Heart left ventricle (tissue), 16 donors: Measurements from ENCODE around the gene CSMD2. TPM values are rescaled to one million over a fixed set of nuclear protein-coding genes. Genes with fewer than 3 reads are reported as not detected.

Source experiments
- ATAC-seq, 4 donors: fragments of 200-7000 bp; cut with Tn5 transposase; one replicate each; pipeline ENCODE4 v1.9.1; 2020 to 2022; ENCODE audit warnings: moderate library complexity in 4 of 4, mild to moderate bottlenecking in 3 of 4, moderate number of reproducible peaks in 1 of 4
- DNase-seq, 5 donors: peaks; one replicate each; pipeline ENCODE4 v3.0.0-alpha.2; 2020
- H3K27ac ChIP-seq, 12 donors: fragments of 200-600 bp; sonication (generic) in 4 of 12; one replicate each; pipeline versions ENCODE4 v1.5.0 to v1.8.0; 2016 to 2022; ENCODE audit warnings: mild to moderate bottlenecking in 2 of 12
- H3K27me3 ChIP-seq, 9 donors: fragments of 200-600 bp; sonication (generic) in 2 of 9; one replicate each; pipeline versions ENCODE4 v1.5.1 to v1.8.0; 2016 to 2022; ENCODE audit warnings: mild to moderate bottlenecking in 3 of 9
- H3K36me3 ChIP-seq, 9 donors: fragments of 200-600 bp; sonication (generic) in 2 of 9; one replicate each; pipeline versions ENCODE4 v1.5.0 to v1.8.0; 2018 to 2022; ENCODE audit warnings: mild to moderate bottlenecking in 2 of 9
- H3K4me1 ChIP-seq, 12 donors: fragments of 200-600 bp; sonication (generic) in 4 of 12; one replicate each; pipeline versions ENCODE4 v1.5.0 to v1.8.0; 2016 to 2022; ENCODE audit warnings: mild to moderate bottlenecking in 3 of 12
- H3K4me3 ChIP-seq, 12 donors: fragments of 200-600 bp; sonication (generic) in 4 of 12; one replicate each; pipeline versions ENCODE4 v1.5.0 to v1.8.0; 2017 to 2022; ENCODE audit warnings: mild to moderate bottlenecking in 9 of 12, moderate library complexity in 4 of 12
- H3K9me3 ChIP-seq, 12 donors: fragments of 200-600 bp; sonication (generic) in 4 of 12; one replicate each; pipeline versions ENCODE4 v1.5.0 to v1.8.0; 2016 to 2022; ENCODE audit warnings: mild to moderate bottlenecking in 1 of 12
- POLR2A ChIP-seq, 2 donors: fragments of 450-650 bp; IDR thresholded peaks; one replicate each; pipeline ENCODE4 v1.6.1; 2017; ENCODE audit warnings: antibody characterized with exemption in 2 of 2, mild to moderate bottlenecking in 2 of 2, moderate library complexity in 2 of 2
- WGBS, 4 donors: extraction: QIAGEN DNeasy Blood & Tissue Kit in 2 of 4; methylation state at CpG; one replicate each; pipeline versions ENCODE4 v1.1.5 to v1.1.7; 2013 to 2018; 5-methylcytosine and 5-hydroxymethylcytosine counted together
- intact Hi-C, 10 donors: fragments of 100-400 bp; cut with DNase I; formaldehyde crosslinking; loops; one replicate each; pipeline versions ENCODE4 v1.11.1 to v1.14.2; 2022
- polyA plus RNA-seq, 2 donors: library from polyadenylated mRNA; stranded (reverse); fragments of 200-250 nt; gene quantifications; one replicate each; pipeline ENCODE4 v1.2.3, GENCODE V29; 2013
- total RNA-seq, 9 donors: library from RNA; depleted of rRNA in 2 of 9; stranded (reverse); fragments of >200 nt in 2 of 9; fragmentation: NEBNext Ultra II Directional in 3 of 9; extraction: Animal tissue kit (Norgen Biotek cat#: 25700) in 3 of 9; gene quantifications; one replicate each; pipeline versions ENCODE4 v1.1.0 to v1.2.4, GENCODE V29; 2016 to 2023
- TF ChIP-seq, protein P1 (sequence below), 12 donors: fragments of 200-600 bp; sonication (generic) in 4 of 12; IDR thresholded peaks; one replicate each; pipeline versions ENCODE4 v1.5.0 to v1.8.0; 2018 to 2022; ENCODE audit warnings: antibody characterized with exemption in 12 of 12, mild to moderate bottlenecking in 5 of 12
- donor health status: ischemic (EF 13 %, LVEDD 7.1; RV severe dilation, severe dysfunction).
- donor health status: healthy with polysubstance abuse.
- donor health status: DM: no; HTN: yes; CAD: no.
- donor health status: DM: no; HTN: no; CAD: no.
- donor health status: ischemic (EF 25% LVEDD 6.9; RV normal size, moderate dysfunction).
- donor health status: ischemic (EF 25% LVEDD 5.7; RV mildly dilated, moderate dysfunction).
- donor health status: healthy.
- donor health status: DM: yes; HTN: yes; CAD: no.
- donor health status: ischemic (EF 35%, LVEDD 5.7; RV mildly dilated, moderate dysfunction).
- donor health status: nonischemic (EF 11% LVEDD 7.7; RV severe dilation, severe dysfunction).
- donor health status: DM: yes; HTN: yes; CAD: no.
- donor health status: PGD.
- donor health status: ischemic (EF 29% LVEDD 5.4; RV normal size, mild dysfunction).
- donor health status: nonischemic (EF 23%, LVEDD 6.1; RV moderate dilation, normal function).

Gene CSMD2
- total and polyA plus RNA-seq, 11 donors, result 0.02 to 0.79 (median 0.22) TPM

DNA sequence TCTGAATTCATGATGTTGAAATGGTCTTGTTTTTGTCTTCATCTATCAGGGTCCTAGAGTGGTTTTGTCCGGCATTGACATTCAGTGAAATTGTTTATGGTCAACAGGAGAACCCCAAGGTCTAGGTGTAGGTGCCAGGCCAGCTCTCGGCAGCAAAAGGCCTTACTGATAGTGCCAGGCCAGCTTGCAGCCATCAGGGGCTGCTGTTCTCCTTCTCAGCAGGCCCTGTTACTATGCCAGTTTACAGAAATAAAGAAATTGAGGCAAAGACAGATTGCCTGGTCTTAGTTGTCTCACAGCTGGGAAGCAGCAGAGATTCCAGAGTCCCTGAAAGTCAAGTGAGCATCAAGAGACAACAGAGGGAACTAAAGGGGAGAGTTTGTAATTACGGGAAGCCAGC, 289.2 kb downstream of the CSMD2 start:
- intact Hi-C loops, result loop anchor here in 4 of 10 donors (2.0 to 10.0 kb wide), 6 partner anchors 139 to 866 kb away; partner anchors contain the start of gene CSMD2 (in 1 of the 4)
- H3K27ac ChIP-seq, result no peak overlapping the region
- no peak for ATAC-seq
- no peak for DNase-seq
- no peaks in the 10 kb centered on the region for H3K36me3 ChIP-seq
- WGBS, 4 donors, result 63 to 71% (median 67%) methylated on average over 3 of the region's 3 CpGs
- H3K4me3 ChIP-seq, result no peak overlapping the region
- no peak for TF ChIP-seq POLR2A (IDR thresholded peaks at IDR 0.05)
- TF ChIP-seq, protein P1, sequence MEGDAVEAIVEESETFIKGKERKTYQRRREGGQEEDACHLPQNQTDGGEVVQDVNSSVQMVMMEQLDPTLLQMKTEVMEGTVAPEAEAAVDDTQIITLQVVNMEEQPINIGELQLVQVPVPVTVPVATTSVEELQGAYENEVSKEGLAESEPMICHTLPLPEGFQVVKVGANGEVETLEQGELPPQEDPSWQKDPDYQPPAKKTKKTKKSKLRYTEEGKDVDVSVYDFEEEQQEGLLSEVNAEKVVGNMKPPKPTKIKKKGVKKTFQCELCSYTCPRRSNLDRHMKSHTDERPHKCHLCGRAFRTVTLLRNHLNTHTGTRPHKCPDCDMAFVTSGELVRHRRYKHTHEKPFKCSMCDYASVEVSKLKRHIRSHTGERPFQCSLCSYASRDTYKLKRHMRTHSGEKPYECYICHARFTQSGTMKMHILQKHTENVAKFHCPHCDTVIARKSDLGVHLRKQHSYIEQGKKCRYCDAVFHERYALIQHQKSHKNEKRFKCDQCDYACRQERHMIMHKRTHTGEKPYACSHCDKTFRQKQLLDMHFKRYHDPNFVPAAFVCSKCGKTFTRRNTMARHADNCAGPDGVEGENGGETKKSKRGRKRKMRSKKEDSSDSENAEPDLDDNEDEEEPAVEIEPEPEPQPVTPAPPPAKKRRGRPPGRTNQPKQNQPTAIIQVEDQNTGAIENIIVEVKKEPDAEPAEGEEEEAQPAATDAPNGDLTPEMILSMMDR (IDR thresholded peaks at IDR 0.05), result peak in 11 of 12 donors; percentile 9 to 52 (median 34)
- H3K4me1 ChIP-seq, result peaks cover 0 to 13% (median 0%) of the 10 kb centered on the region in 12 donors
- H3K27me3 ChIP-seq, result peaks cover 0 to 5% (median 0%) of the 10 kb centered on the region in 9 donors
- H3K9me3 ChIP-seq, result no peaks in the 10 kb centered on the region

DNA sequence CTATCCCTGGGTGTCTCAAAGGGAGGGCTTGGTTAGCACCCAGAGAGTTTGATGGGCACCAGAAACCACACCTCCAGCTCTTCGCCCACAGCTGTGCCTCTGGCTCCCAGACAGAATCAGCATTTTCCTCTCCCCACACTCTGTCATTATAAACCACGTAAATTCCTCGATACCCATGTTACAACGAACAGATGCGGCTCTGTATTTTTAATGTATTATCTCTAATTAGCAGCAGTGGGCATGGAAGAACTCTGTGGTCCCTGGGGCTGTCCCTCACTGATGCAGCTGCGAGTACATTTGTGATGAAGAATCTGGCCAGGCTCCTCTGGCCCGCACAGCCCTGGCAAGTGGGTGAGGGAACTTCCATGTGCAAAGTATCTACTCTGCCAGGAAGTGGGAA, 290.4 kb downstream of the CSMD2 start:
- TF ChIP-seq, protein P1 (IDR thresholded peaks at IDR 0.05), result no peak
- no peak for TF ChIP-seq POLR2A (IDR thresholded peaks at IDR 0.05)
- H3K4me1 ChIP-seq, result peaks cover 0 to 13% (median 0%) of the 10 kb centered on the region in 12 donors
- intact Hi-C loops, result loop anchor here in 3 of 10 donors (5.0 to 10.0 kb wide), 5 partner anchors 140 to 868 kb away; partner anchors contain the start of gene CSMD2 (in 1 of the 3)
- 81 to 89% (median 83%) methylated on average over 7 of the region's 7 CpGs for WGBS, 4 donors
- H3K4me3 ChIP-seq, result no peak overlapping the region
- peaks cover 0 to 5% (median 0%) of the 10 kb centered on the region in 9 donors for H3K27me3 ChIP-seq
- ATAC-seq (no peak), DNase-seq (no peak)
- no peaks in the 10 kb centered on the region for H3K9me3 ChIP-seq
- H3K27ac ChIP-seq, result no peak overlapping the region
- H3K36me3 ChIP-seq, result no peaks in the 10 kb centered on the region

DNA sequence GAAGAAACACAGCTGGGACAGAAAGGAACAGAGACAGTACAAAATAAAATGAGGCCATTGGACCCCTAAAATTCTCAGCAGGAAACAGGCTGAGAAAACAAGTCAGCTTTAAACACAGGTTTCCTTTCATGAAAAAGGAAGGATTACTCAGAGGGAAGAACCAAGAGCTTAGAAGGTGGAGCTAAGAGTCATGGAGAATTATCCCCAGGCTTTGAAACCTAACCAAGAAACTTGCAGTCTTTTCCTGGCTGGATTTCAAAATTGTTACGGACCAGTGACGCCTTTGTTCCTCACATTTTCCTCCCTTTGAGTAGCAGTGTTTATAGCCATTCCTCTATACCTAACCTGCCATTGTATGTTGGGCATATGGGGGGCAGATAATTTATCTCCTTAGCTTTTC, 292.3 kb downstream of the CSMD2 start:
- DNase-seq (no peak), ATAC-seq (no peak)
- H3K9me3 ChIP-seq, result no peaks in the 10 kb centered on the region
- no peak overlapping the region for H3K4me3 ChIP-seq
- H3K27ac ChIP-seq, result peak overlapping the region in 1 of 12 donors; percentile 3
- 56 to 79% (median 64%) methylated on average over 2 of the region's 2 CpGs for WGBS, 4 donors
- H3K36me3 ChIP-seq, result no peaks in the 10 kb centered on the region
- peaks cover 0 to 5% (median 0%) of the 10 kb centered on the region in 9 donors for H3K27me3 ChIP-seq
- TF ChIP-seq POLR2A (IDR thresholded peaks at IDR 0.05), result no peak
- TF ChIP-seq, protein P1 (IDR thresholded peaks at IDR 0.05), result no peak
- intact Hi-C loops, result loop anchor here in 2 of 10 donors (10.0 kb wide), 3 partner anchors 142 to 292 kb away; partner anchors contain the start of gene CSMD2 (in 1 of the 2)
- peaks cover 0 to 10% (median 0%) of the 10 kb centered on the region in 12 donors for H3K4me1 ChIP-seq

DNA sequence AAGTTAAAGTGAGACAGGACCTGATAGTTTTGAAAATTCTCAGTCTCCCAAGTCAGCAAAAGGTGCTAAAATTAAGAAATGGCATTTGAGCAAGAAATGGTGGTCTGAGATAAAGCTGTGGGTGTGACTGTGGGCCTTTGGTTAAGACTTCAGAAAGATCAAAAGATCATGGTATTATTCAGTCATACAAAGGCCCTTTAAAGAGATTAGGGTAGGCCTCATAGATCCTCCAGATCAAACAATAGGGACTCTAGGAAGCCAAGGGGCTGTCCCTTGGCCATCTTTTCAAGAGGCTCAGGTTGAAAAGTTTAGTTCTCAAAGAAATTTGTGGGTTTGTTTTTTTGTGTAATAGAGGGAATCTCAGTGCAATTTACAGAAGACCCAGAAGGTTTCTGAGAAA, 292.8 kb downstream of the CSMD2 start:
- Histone ChIP-seq H3K4me3 (no peak overlapping the region), H3K4me1 (peaks cover 0 to 7% (median 0%) of the 10 kb centered on the region in 12 donors), H3K36me3 (no peaks in the 10 kb centered on the region), H3K27me3 (peaks cover 0 to 5% (median 0%) of the 10 kb centered on the region in 9 donors), H3K9me3 (peaks cover 0 to under 1% (median 0%) of the 10 kb centered on the region in 12 donors), H3K27ac (peak overlapping the region in 1 of 12 donors; percentile 3)
- TF ChIP-seq POLR2A (IDR thresholded peaks at IDR 0.05), result no peak
- TF ChIP-seq, protein P1 (IDR thresholded peaks at IDR 0.05), result no peak
- no peak for ATAC-seq
- intact Hi-C loops, result loop anchor here in 2 of 10 donors (10.0 kb wide), 3 partner anchors 143 to 293 kb away; partner anchors contain the start of gene CSMD2 (in 1 of the 2)
- no peak for DNase-seq
